IPS DF 19.7 (cell line): ENCODE measurements around the gene ANTKMT.
"Not testable (repeated sequence)": the region's sequence is repeated elsewhere in the genome, so short reads cannot be mapped to it uniquely, and the experiment has no call there.

Source experiments
- DNase-seq: peaks from one replicate; pipeline ENCODE4 v3.0.0-alpha.2; 2013; ENCODE audit warnings: low read depth, low spot score

Gene ANTKMT

DNA sequence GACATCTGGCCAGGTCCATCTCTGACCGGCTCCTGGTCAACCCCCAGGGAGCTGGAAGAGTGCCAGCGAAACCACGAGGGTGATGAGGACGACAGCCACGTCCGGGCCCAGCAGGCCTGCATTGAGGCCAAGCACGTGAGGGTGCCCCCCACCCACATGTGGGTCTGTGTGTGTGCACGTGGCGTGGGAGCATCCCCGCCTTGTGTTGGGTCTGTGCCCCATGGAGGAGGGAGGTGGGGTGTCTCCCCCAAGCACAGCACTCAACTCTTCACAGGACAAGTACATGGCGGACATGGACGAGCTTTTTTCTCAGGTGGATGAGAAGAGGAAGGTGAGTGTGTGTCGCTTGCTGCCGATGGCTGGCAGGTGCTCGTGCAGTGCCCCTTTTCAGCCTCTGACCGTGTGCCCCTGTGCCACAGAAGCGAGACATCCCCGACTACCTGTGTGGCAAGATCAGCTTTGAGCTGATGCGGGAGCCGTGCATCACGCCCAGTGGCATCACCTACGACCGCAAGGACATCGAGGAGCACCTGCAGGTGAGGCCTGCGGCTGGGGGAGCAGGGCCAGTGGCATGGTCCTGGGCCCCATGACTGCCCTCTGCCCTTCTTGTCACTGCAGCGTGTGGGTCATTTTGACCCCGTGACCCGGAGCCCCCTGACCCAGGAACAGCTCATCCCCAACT, 39.1 kb upstream of the ANTKMT start:
- no peak for DNase-seq

DNA sequence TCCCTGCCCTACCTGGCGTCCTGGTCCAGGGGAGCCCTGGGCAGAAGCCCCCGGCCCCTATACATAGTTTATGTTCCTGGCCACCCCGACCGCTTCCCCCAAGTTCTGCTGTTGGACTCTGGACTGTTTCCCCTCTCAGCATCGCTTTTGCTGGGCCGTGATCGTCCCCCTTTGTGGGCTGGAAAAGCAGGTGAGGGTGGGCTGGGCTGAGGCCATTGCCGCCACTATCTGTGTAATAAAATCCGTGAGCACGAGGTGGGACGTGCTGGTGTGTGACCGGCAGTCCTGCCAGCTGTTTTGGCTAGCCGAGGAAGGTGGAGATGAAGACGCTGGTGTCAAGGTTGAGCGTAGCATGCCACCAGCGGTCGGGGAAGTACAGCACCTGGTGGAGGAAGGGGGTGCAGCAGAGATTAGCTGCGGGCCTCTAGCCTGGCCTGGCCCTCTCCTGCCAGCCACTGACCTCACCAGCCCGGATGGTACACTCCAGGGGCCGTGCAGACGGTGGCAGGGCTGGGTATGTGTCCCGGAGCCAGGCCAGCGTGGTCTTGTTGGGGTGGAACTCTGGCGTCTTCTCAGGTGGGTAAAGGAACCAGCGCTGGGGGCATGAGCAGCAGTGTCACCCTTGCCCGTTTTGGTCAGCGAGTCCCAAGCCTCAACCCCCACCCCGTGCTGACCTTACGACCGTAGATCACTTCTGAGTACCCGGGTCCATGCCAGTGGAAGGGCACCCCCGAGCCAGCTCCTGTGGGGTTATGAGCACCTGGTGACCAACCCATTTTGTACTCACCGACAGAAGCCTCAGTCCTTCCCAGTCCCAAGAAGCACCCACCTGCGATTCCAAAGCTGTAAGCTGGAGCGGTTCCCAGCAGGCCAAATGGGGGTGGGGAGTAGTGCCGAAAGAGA, 38.2 kb upstream of the ANTKMT start:
- DNase-seq: no peak

DNA sequence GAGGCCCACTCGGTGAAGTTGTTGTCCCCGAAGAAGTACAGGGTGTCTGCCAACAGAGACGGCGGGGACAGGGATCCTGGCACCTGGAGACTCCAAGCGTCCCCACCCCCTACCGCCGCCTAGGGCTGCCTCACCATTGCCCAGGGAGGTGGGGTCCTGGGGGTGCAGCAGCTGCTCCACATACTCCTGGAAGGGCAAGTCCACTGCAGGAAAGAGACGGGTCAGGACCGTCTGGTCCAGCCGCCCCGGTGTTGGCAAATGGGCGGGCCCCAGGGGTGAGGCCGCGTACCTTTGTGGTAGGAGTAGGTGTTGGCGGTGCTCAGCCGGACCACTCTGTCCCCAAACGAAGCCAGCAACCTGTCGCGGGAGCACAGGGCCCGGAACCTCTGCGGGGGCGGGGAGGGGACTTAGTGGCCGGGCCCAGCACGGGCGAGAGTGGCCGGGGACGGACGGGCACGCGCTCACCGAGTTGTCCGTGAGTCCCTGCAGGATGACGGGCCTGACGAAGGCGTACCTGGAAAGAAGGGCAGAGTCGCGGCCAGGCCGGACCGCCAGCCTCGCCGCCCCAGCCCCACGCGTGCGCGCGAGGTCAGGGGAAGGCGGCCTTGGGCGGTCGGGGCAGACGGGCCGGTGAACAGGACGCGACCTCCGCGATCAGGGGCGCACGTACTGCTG, 37.4 kb upstream of the ANTKMT start:
- DNase-seq: no peak

DNA sequence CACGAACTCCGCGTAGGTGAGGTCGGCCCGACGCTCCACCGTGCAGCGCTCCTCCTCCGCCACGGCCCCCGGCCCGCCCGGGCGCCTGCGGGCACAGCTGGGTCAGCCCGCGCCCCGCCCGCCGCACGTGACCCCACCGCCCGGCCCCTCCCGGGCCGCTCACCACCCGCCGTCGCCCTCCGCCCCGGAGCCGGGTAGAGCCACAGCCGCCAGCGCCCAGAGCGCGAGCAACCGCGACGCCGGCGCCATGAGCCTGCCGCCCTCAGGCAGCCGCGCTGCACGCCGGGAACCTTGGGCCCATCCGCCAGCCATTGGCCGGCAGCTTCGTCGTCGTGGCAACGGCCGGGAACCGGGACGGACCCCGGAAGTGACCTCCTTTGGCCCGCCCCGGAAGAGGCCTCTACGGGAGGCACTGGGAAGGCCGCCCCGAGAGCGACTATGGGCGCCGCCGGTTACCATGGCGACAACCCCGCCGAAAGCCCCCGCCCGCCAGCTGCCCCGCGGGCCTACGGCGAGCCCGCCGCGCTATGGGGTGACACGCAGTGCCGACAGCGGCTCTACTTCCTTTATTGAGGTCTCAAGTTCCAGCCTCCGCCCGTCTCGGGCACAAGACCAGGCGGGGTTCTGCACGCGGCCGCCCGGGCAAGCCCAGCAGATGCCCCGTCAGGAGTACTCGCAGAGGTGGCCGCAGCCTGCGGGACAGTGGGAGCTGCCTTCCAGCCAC, 36.7 kb upstream of the ANTKMT start, which contains the start of gene JMJD8:
TSS of gene JMJD8 (minus strand) at position 264 of the 724 bp plus-strand sequence. CDS start at position 249, 15 bp downstream.
- DNase-seq: no peak

DNA sequence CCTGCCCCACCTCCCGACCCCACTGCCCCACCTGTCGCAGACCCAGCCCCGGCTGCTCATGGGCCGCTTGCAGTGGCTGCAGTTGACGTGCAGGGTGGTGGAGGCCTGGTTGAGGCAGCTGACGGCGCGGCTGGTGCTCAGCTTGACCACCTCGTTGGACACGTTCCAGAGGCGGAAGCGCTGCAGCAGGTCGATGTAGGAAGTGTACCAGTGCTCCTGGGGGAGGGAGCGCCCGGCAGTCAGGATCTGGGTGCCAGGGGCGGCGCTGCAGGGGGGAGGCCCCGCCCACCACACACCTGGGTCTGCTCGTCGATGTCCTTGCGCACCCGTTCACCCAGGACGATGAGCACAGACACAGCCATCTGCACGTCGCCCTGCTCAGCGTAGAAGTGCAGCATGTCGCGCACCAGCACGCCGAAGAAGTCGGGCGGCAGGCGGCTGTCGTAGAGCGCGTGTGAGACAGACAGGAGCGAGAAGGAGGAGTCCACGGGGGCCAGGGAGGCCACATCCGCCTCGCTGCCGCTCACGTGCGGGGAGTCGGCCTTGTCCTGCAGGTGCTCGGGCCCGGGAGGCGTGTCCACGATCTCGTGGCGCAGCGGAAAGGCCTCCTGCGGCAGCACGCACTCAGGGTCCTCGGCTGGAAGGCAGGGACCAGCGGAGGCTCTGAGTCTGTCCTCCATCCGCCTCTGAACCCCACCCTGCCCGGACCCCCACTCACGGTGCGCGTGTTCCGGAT, 35.8 kb upstream of the ANTKMT start:
- no peak for DNase-seq

DNA sequence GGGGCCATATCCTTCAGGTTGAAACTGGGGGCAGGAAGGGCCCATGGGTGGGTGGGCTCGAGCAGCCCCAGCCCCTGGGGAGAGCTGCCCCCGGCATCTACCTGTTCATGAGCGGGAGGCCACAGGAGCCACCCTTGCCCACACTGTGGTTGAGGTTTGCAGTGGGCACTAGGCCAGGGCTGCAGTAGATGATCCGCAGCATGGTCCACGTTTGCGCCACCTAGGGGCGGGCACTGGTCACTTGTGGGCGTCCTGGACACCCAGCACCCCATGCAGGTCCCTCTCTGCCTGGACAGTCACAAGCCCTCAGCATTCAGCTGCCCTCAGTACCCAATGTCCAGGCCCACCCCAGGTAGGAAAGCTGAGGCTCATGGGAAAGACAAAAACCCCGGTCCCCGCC, 35.0 kb upstream of the ANTKMT start:
- DNase-seq: no peak

DNA sequence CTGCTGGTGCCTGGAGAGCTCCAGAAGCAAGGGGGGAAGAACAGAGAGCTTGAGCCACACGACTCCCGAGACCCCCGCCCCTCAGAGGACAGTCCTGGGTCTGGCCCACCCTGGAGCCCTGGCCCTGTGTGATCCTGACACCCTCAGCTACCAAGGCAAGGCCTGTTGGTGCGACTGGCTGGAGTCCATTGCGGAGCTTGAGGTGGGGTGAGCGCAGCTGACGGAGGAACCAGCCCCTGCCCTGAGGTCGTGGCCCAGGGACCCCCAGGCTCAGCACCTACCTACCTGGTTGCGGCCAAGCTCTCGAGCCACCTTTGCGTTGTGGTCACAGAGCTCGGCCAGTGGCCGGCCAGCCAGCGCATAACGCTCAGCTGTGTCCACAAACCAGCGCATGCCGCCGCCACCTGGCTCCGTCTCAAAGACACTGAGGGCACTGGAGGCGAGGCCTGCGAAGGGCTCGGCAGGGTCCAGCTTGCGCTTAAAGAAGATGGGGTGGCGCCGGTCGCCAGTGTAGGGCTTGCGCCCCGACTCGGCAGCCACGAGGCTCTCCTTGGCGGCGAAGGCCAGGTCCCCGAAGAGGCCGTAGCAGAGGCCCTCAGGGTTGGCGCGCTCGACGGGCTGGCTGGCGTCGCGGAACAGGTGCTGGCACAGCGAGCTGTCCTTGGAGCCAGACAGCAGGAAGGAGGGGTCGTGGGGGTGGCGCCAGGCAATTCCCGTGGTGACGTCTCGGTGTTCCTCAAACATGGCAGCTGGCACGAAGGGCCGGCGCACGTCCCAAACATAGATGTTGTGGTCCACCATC, 34.3 kb upstream of the ANTKMT start:
- DNase-seq: no peak

DNA sequence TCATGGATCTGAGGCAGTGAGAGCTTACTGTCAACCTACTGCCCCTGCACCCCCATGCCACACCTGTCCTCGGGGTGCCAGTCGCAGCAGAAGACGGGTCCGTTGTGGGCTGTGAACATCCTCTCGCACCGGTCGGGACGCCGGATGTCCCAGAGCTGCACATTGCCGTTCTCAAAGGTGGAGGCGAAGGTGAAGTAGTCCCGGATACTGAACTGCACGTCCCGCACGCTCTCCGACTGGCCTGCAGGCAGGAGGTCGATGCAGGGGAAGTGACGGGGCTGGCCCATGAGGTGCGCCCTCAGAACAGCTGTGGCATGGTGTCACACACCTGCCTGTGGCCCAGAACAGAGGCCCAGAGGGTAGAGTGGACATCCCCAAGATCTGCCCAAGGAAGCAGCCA, 33.4 kb upstream of the ANTKMT start:
- no peak for DNase-seq

DNA sequence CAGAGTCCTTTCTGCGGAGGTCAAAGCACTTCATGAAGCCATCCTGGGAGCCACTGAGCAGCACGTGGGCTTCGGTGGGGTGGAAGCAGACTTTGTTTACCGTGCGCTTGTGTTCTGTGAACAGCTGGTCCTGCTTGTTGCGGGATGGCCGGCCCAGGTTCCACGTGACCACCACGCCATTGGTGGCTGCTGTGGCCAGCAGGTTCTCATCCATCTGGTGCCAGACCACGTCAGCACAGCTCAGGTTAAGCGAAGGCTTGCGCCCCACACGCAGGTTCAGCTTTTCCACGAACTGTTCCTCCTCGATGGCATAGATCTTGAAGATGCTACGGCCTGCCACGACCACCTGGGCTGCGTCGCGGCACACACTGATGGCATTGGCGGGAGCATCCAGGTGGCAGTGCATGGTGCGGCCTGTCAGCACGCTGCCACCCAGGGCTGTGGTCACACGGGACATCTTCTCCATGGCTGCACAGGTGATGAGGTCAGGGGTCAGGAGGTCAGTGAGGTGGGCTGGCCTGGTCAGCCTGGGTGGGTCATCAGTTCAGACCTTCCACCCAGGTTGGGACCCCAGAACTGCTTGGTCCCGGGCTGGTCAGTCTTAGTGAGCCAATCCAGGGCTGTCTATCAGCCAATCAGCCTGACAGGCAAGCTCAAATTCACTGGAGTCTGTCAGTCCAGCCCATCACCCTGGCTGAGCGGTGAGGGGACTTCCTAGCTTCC, 31.6 kb upstream of the ANTKMT start:
- DNase-seq: no peak

DNA sequence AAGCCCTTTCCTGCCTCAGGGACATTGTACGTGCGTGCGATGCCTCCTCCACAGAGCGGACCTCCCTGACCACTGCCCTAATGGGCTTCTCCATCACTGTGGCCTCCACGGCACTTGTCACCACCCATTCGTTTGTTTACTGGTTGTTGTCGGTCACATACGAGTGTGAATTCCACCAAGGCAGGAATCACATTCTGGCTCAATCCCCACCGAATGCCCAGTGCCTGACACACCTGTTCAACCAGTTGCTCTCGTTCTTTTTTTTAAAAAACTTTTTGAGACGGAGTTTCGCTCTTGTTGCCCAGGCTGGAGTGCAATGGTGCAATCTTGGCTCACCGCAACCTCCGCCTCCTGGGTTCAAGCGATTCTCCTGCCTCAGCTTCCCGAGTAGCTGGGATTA, 29.7 kb upstream of the ANTKMT start:
- DNase-seq: not testable (repeated sequence)

DNA sequence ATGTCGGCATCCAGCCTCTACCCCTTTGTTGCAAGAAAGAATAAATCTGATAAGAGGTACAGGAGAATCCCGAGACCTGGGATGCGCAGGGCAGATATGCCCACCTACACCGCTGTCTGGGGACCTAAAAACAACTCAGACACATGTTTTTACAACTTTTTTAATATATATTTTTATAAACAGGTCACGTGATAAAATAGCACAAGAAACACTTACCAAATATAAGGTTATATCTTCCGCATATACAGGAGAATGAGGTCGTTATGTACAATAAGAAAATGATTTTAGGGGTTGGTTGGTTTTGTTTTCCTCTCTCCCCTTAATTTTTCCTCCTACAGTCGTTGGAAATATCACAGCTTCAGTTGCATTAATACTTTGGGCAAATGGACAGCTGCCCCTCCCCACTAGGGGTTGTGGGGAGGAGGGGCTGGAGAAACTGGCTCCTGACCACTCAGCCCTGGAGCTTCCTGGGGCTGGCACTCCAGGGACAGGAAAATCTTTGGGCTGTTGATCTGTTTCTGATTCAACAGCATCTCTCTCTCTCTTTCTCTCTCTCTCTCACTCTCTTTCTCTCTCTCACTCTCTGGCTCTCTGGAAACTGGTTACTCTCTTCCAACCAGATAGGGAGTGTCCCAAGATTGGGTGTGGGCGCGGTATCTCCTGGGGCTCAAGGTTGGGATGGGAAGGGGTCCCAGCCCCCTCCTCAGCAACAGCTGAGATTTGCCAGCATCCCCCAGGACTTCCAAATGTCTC, 28.4 kb upstream of the ANTKMT start:
- no peak for DNase-seq

DNA sequence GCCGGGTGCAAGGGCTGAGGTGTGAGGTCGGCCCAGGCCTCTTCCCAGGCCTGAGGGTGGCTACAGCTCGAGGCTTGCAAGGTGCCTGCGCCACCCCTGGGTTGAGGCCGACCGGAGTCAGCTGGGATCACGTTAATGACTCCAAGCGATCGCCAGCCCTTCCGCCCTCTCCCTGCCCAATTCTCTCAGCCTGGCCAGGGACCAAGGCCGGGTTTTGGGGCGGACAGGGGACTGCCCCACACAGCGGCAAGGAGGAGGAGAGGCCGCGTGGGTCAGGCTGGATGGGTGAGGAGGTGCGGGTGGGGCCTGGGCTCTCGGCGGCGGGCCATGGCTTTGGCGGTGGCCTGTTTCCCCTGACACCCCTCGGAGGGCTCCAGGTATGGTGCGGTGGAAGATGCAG, 27.6 kb upstream of the ANTKMT start:
- DNase-seq: no peak

DNA sequence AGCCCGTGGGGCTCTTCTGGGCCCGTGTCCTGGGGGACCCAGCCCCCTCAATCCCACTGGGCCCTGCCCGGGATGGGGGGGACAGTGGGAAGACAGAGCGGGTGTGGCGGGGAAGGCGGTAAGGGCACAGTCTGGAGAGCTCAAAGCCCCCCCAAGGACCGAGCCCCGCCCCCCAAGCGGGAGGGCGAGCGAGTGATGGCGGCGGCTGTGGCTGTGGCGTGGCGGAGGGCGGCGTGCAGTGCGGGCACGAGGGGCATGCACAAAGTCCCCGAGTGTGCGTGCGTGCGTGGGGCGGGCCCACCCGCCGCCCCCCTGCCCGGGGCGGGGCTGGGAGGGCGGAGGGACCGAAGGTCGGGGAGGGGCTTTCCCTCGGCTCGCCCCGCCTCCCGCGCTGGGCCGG, 27.2 kb upstream of the ANTKMT start:
- no peak for DNase-seq

DNA sequence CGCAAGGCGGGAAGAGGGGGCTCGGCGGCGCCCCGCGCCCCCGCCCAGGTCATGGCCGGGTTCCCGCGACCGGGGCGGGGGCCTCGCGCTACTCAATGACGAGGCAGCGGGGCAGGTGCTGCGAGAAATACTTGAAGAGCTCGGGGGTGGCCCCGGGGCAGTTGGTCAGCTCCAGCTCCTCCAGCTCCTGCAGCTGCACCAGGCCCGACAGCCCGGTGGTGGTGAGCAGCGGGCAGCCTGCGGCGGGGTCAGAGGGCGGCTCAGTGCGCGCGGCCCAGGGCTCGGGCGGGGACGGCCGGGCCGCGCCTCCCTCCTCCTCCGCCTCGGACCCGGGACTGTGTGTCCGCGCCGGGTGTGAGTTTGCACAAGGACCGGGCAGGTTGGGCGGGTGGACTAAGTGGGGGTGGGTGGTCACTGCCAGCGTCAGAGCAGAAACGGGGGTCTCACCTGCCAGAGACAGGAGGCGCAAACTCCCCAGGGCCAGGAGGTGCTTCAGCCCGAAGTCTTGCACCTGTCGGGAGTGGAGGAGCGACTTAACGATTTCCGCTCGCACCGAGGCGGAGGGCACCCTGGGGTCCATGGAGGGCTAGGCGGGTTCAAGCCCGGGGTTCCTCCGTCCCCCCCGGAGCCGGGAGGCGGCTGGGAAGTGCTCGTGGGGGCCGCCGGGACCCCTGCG, 26.6 kb upstream of the ANTKMT start:
- no peak for DNase-seq

DNA sequence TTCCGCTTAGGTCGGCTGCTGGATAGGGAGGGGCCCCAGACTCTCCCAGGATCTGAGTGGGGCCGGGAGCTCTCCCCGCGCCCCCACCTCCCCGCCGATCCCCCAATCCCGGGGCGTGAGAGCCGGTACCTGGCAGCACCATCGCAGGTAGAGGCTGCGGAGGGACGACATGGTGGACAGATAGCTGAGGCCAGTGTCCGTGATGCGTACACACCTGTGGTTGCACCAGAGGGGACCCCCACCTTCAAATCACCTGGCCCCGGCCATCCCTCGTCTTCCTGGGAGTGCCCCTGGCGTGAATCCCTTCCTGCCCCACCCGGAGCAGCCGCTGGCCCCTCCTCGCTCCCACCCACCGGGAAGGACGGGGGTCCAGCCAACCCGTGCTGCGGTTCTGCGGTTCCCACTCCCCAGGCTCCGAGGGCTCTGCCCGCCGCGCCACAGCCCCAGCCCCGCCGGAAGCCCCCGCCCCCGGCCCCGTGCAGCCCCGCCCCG, 26.0 kb upstream of the ANTKMT start:
- no peak for DNase-seq

DNA sequence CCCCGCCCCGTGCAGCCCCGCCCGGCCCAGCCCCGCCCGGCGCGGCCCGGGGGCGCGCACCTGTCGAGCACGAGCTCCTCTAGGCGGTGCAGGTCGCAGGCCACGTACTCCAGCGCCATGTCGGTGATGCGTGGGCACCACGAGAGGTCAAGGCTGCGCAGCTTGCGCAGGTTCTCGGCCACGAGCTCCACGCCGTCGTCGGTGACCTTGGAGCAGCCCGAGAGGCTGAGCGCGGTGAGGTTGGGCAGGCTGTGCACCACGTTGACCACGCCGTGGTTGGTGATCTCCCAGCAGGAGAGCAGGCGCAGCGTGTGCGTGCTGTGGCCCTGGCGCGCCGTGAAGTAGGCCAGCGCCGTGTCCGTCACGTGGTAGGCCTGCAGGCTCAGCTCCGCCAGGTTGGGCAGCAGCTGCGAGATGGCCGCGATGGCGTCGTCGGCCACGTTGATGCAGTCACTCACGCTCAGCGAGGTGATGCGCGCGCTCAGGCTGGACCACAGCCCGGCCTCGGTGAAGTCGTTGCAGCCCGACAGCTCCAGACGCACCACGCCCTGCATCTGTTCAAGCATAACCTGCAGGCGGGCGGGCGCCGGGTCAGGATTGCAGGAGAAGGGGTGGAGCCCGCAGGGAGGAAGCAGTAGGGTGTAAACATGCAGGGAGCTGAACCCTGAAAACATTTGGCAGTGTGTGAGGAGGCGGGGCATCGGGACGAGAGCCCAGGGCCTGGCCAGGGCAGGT, 25.4 kb upstream of the ANTKMT start:
- no peak for DNase-seq

DNA sequence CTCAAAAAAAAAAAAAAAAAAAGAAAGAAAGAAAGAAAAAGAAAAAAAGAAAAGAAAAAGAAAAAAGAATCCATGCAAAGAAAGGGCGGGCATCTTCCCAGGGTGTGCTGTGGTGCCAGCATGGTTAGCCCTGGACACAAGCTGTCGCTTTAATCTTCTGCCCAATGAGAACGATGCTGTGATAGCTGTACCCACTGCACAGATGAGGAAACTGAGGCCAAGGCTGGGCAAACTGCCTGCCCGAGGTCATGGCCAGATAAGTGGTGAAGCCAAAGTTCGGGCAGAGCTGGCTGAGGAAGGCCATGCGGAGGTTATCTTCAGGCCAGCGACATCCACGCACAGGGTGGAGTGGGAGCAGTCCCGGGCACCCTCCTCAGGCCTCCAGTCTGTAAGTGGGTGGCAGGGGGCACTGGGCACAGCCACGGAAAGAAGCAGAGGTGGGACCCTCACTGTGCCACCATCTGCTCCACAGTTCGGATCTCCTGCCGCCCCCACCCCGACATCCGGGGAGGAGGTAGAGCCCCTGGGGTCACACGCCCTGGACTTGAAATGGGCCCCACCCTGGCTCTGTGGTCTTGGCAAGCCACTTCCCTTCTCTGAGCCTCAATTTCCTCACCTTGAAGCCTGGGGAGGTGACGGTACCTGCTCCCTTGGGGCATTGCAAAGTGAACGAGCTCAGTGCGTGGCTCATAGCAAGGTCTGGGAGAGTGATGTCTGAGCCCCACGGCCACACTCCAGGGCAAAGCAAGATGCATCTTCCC, 21.9 kb upstream of the ANTKMT start:
- no peak for DNase-seq
